VCaP (cell line): ENCODE results near the gene AGBL1.

Source experiments
- H3K27ac ChIP-seq: fragments of 450-650 bp; 2 replicates; pipeline ENCODE4 v1.5.1; 2017
- TF ChIP-seq, protein P1 (sequence below): fragments of 450-650 bp; conservative IDR thresholded peaks from 2 replicates; pipeline ENCODE4 v1.5.1; 2017; ENCODE audit warnings: mild to moderate bottlenecking, moderate library complexity

Gene AGBL1

DNA sequence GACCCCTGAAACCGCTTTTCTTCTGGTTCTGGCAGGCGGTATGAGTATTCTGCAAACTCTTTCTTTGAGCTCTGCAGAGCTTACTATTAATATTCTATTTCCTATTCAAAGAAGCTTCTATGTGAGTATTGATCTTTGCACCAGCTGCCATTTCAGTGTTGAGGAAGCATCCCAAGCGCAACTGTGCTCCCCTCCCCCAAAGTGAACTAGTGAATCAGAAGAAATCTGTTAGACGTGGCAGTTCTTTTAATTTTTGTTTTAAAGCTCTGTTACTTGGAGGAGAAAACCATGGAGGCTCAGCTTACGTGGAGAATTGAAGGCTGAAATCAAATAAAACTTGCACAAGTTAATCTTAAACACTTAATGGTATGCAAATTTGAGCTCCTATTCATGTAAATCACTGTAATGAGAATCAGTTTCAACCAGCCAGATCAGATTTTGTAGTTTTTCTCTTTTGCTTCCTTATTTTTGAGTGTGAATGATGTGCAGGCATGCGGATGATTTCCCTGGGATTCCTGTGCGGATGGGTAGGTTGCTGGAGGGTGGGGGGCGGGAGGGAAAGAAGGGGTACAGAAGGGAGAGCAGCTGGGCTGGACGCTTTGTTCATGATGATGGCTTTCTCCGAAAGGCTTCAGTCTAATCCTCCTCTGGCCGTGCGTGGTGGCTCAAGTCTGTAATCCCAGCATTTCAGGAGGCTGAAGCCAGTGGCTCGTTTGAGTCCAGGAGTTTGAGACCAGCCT lies 16.1 kb upstream of the AGBL1 start:
- TF ChIP-seq, protein P1, sequence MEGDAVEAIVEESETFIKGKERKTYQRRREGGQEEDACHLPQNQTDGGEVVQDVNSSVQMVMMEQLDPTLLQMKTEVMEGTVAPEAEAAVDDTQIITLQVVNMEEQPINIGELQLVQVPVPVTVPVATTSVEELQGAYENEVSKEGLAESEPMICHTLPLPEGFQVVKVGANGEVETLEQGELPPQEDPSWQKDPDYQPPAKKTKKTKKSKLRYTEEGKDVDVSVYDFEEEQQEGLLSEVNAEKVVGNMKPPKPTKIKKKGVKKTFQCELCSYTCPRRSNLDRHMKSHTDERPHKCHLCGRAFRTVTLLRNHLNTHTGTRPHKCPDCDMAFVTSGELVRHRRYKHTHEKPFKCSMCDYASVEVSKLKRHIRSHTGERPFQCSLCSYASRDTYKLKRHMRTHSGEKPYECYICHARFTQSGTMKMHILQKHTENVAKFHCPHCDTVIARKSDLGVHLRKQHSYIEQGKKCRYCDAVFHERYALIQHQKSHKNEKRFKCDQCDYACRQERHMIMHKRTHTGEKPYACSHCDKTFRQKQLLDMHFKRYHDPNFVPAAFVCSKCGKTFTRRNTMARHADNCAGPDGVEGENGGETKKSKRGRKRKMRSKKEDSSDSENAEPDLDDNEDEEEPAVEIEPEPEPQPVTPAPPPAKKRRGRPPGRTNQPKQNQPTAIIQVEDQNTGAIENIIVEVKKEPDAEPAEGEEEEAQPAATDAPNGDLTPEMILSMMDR, result no peak
- no peak overlapping the region for H3K27ac ChIP-seq

DNA sequence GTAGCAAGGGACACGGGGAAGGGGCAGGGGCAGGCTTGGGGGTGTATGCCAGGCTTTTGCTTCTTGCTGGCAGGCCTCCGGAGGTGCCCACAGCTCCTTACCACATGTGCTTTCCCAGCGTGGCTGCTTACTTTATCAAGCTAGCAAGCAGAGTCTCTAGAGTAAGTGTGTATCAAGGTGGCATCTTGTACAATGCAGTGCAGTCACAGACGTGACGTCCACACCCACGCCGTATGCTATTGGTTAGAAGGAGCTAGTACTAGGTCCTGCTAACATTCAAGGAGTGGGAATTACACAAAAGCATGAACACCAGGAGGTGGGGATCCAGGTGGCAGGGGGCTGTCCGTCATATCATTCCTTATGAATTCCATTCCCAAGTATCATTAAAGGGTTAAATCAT lies 15.3 kb upstream of the AGBL1 start:
- TF ChIP-seq, protein P1, result no peak
- H3K27ac ChIP-seq, result no peak overlapping the region

DNA sequence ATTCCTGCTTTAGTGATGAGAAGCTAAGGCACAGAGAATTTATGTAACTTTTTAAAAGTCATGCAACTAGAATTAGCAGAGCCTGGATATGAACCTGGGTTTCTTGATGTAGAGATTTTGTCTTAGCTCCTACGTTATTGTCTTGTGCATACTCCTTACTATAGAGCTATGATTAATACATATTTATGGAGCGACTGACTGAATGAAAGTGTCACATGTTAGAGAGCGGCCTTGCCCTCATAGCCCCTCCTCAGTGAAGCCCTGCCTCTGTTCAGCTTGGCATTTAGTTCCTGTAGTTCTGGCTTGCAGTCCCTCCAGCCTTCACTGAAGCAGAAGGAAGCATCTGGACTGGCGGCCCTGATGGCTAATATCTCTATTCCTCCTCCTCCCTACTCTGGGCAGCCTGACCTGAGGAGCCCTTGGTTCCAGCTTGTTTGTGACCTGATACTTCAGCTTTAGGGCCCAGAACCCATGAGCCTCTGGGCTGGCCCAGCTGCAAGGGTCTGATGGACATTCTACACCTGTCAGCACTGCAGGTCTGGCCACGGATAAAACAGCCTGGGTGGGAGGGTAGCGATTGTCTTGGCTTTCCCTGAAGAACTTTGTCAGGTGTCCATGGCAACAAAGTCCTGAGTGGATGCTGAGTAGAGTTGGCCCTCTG lies 13.4 kb upstream of the AGBL1 start:
- H3K27ac ChIP-seq, result no peak overlapping the region
- TF ChIP-seq, protein P1, result no peak

DNA sequence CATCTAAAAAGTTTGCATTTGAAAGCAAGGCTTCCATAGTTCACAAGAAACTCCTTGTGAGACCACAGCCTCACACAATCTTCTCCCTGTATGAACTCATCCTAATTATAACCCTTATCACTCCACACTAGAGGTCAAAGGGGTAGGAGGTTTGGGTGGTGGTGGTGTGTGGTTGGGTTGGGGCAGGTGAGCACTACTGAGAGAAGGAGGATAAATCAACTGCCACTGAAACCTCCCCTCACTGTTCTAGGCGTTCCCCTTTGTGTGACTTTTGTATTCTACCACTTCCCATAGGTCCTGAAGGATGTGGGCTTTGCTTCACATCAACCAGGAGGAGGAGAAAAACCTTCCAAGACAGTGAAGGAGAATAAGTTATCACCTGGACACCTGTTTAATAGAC lies 6.4 kb upstream of the AGBL1 start:
- TF ChIP-seq, protein P1, result no peak
- H3K27ac ChIP-seq, result no peak overlapping the region

DNA sequence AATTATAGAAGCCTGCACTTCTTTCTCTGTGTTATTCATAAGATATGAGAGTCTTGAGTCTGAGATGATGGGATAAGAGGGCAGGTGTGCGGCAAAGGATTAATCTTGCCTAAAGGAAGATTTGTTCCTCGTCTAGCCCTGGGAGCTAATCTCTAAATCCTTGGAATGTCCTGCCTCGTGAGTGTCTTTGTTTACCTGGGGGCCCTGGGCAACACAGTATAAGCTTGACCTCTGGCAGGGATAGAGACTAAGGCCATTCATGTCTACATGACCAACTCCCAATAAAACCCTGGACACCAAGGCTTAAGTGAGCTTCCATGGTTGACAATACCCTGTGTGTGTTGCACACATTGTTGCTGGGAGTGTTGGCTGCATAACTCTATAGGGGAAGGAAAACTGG lies 3.2 kb upstream of the AGBL1 start:
- TF ChIP-seq, protein P1, result no peak
- no peak overlapping the region for H3K27ac ChIP-seq

DNA sequence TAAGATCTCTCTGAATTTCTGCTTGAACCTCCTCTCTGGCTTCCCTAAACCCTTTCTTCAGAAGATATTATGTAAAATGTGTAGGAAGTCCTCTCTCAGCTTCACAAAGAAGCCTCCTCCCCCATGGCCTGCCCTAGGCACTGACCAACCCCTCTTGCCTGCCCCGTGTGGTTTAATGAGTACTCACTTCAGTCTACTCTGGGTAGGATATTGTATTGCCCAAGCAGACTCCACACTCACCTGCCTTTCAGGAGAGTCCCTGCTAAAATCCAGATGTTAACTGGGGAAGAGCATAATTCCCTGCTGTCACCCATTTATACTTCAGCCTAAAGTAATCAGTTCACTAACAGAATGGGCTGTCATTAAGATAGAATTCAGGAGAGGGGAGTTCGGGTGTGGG lies 2.6 kb upstream of the AGBL1 start:
- TF ChIP-seq, protein P1, result 0 out of 2 replicates have a peak, but pooled peaks have one; percentile 6
- H3K27ac ChIP-seq, result no peak overlapping the region

DNA sequence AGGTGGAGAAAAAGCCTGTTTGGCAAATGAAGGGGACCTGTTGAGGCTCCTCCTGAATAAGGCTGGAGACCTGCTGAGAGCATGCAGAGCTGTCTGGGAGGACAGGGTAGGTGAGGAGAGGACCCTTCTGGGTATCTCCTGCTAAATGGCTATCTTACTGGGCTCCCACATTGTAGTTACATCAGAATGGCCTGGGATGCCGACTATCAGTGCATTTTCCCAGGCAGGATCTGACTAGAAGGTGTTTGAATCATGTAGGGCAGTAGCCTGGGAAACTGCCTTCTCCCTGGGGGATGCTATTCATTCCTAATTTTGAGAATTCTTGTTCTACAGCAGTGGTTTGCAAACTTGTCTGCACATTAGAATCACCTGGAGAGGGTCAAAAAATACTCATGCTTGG lies 631 bp downstream of the AGBL1 start:
- TF ChIP-seq, protein P1, result no peak
- H3K27ac ChIP-seq, result no peak overlapping the region
